Heart left ventricle (tissue), 16 donors: Measurements from ENCODE around the gene PIP5K1B. TPM values are rescaled to one million over a fixed set of nuclear protein-coding genes. Genes with fewer than 3 reads are reported as not detected.

ENCODE experiments used
- ATAC-seq, 4 donors: fragments of 200-7000 bp; cut with Tn5 transposase; one replicate each; pipeline ENCODE4 v1.9.1; 2020 to 2022; ENCODE audit warnings: moderate library complexity in 4 of 4, mild to moderate bottlenecking in 3 of 4, moderate number of reproducible peaks in 1 of 4
- DNase-seq, 5 donors: peaks; one replicate each; pipeline ENCODE4 v3.0.0-alpha.2; 2020
- H3K27ac ChIP-seq, 12 donors: fragments of 200-600 bp; sonication (generic) in 4 of 12; one replicate each; pipeline versions ENCODE4 v1.5.0 to v1.8.0; 2016 to 2022; ENCODE audit warnings: mild to moderate bottlenecking in 2 of 12
- H3K27me3 ChIP-seq, 9 donors: fragments of 200-600 bp; sonication (generic) in 2 of 9; one replicate each; pipeline versions ENCODE4 v1.5.1 to v1.8.0; 2016 to 2022; ENCODE audit warnings: mild to moderate bottlenecking in 3 of 9
- H3K36me3 ChIP-seq, 9 donors: fragments of 200-600 bp; sonication (generic) in 2 of 9; one replicate each; pipeline versions ENCODE4 v1.5.0 to v1.8.0; 2018 to 2022; ENCODE audit warnings: mild to moderate bottlenecking in 2 of 9
- H3K4me1 ChIP-seq, 12 donors: fragments of 200-600 bp; sonication (generic) in 4 of 12; one replicate each; pipeline versions ENCODE4 v1.5.0 to v1.8.0; 2016 to 2022; ENCODE audit warnings: mild to moderate bottlenecking in 3 of 12
- H3K4me3 ChIP-seq, 12 donors: fragments of 200-600 bp; sonication (generic) in 4 of 12; one replicate each; pipeline versions ENCODE4 v1.5.0 to v1.8.0; 2017 to 2022; ENCODE audit warnings: mild to moderate bottlenecking in 9 of 12, moderate library complexity in 4 of 12
- H3K9me3 ChIP-seq, 12 donors: fragments of 200-600 bp; sonication (generic) in 4 of 12; one replicate each; pipeline versions ENCODE4 v1.5.0 to v1.8.0; 2016 to 2022; ENCODE audit warnings: mild to moderate bottlenecking in 1 of 12
- CTCF ChIP-seq, 12 donors: fragments of 200-600 bp; sonication (generic) in 4 of 12; IDR thresholded peaks; one replicate each; pipeline versions ENCODE4 v1.5.0 to v1.8.0; 2018 to 2022; ENCODE audit warnings: antibody characterized with exemption in 12 of 12, mild to moderate bottlenecking in 5 of 12
- POLR2A ChIP-seq, 2 donors: fragments of 450-650 bp; IDR thresholded peaks; one replicate each; pipeline ENCODE4 v1.6.1; 2017; ENCODE audit warnings: antibody characterized with exemption in 2 of 2, mild to moderate bottlenecking in 2 of 2, moderate library complexity in 2 of 2
- WGBS, 4 donors: extraction: QIAGEN DNeasy Blood & Tissue Kit in 2 of 4; methylation state at CpG; one replicate each; pipeline versions ENCODE4 v1.1.5 to v1.1.7; 2013 to 2018; 5-methylcytosine and 5-hydroxymethylcytosine counted together
- intact Hi-C, 10 donors: fragments of 100-400 bp; cut with DNase I; formaldehyde crosslinking; loops; one replicate each; pipeline versions ENCODE4 v1.11.1 to v1.14.2; 2022
- polyA plus RNA-seq, 2 donors: library from polyadenylated mRNA; stranded (reverse); fragments of 200-250 nt; gene quantifications; one replicate each; pipeline ENCODE4 v1.2.3, GENCODE V29; 2013
- total RNA-seq, 9 donors: library from RNA; depleted of rRNA in 2 of 9; stranded (reverse); fragments of >200 nt in 2 of 9; fragmentation: NEBNext Ultra II Directional in 3 of 9; extraction: Animal tissue kit (Norgen Biotek cat#: 25700) in 3 of 9; gene quantifications; one replicate each; pipeline versions ENCODE4 v1.1.0 to v1.2.4, GENCODE V29; 2016 to 2023
- donor health status: ischemic (EF 13 %, LVEDD 7.1; RV severe dilation, severe dysfunction).
- donor health status: healthy with polysubstance abuse.
- donor health status: DM: no; HTN: yes; CAD: no.
- donor health status: DM: no; HTN: no; CAD: no.
- donor health status: ischemic (EF 25% LVEDD 6.9; RV normal size, moderate dysfunction).
- donor health status: ischemic (EF 25% LVEDD 5.7; RV mildly dilated, moderate dysfunction).
- donor health status: healthy.
- donor health status: DM: yes; HTN: yes; CAD: no.
- donor health status: ischemic (EF 35%, LVEDD 5.7; RV mildly dilated, moderate dysfunction).
- donor health status: nonischemic (EF 11% LVEDD 7.7; RV severe dilation, severe dysfunction).
- donor health status: DM: yes; HTN: yes; CAD: no.
- donor health status: PGD.
- donor health status: ischemic (EF 29% LVEDD 5.4; RV normal size, mild dysfunction).
- donor health status: nonischemic (EF 23%, LVEDD 6.1; RV moderate dilation, normal function).

The PIP5K1B gene
- total and polyA plus RNA-seq, 11 donors, result 8.6 to 68.0 (median 47.5) TPM

- H3K4me3 ChIP-seq, result no peak overlapping the region
- no peaks in the 10 kb centered on the region for H3K9me3 ChIP-seq
- ATAC-seq (peak; percentile 12 to 41 (median 28)), DNase-seq (no peak)
- intact Hi-C loops, result loop anchor here in 8 of 10 donors (2.0 to 10.0 kb wide), 11 partner anchors 54 to 416 kb away; partner anchors contain the start of gene PIP5K1B (in 4 of the 8)
- WGBS, 4 donors, result 35 to 52% (median 42%) methylated on average over 4 of the region's 4 CpGs
- H3K27me3 ChIP-seq, result no peaks in the 10 kb centered on the region
- H3K27ac ChIP-seq, result peak overlapping the region; percentile 24 to 71 (median 62)
- H3K4me1 ChIP-seq, result peaks cover 0 to 41% (median 20%) of the 10 kb centered on the region in 12 donors
- no peaks in the 10 kb centered on the region for H3K36me3 ChIP-seq
- TF ChIP-seq POLR2A (IDR thresholded peaks at IDR 0.05) (no peak), CTCF (IDR thresholded peaks at IDR 0.05) (no peak)
These were observed 293.3 kb downstream of the PIP5K1B start for GRCh38 chr9:68998385-68998784.

- Histone ChIP-seq H3K27me3 (no peaks in the 10 kb centered on the region), H3K36me3 (no peaks in the 10 kb centered on the region), H3K4me3 (no peak overlapping the region), H3K4me1 (peaks cover 0 to 41% (median 20%) of the 10 kb centered on the region in 12 donors), H3K27ac (peak overlapping the region; percentile 24 to 71 (median 62)), H3K9me3 (no peaks in the 10 kb centered on the region)
- DNase-seq (no peak), ATAC-seq (peak in 3 of 4 donors; percentile 25 to 47 (median 33))
- TF ChIP-seq POLR2A (IDR thresholded peaks at IDR 0.05), result no peak
- TF ChIP-seq CTCF (IDR thresholded peaks at IDR 0.05), result peak in 1 of 12 donors; percentile 12
- intact Hi-C loops, result loop anchor here in 8 of 10 donors (2.0 to 10.0 kb wide), 11 partner anchors 54 to 417 kb away; partner anchors contain the start of gene PIP5K1B (in 4 of the 8)
- 44 to 60% (median 45%) methylated on average over 5 of the region's 5 CpGs for WGBS, 4 donors
These were observed 293.8 kb downstream of the PIP5K1B start for GRCh38 chr9:68998812-68999211.

GRCh38 chr9:68999393-69000105, 294.5 kb downstream of the PIP5K1B start:
- H3K4me3 ChIP-seq, result no peak overlapping the region
- no peaks in the 10 kb centered on the region for H3K27me3 ChIP-seq
- H3K27ac ChIP-seq, result peak overlapping the region in 10 of 12 donors; percentile 9 to 69 (median 62)
- WGBS, 4 donors, result 29 to 38% (median 34%) methylated on average over 10 of the region's 10 CpGs
- TF ChIP-seq POLR2A (IDR thresholded peaks at IDR 0.05), result no peak
- TF ChIP-seq CTCF (IDR thresholded peaks at IDR 0.05), result peak; percentile 72 to 87 (median 77)
- no peaks in the 10 kb centered on the region for H3K9me3 ChIP-seq
- DNase-seq (peak in 4 of 5 donors; percentile 52 to 72 (median 62)), ATAC-seq (peak; percentile 82 to 93 (median 92))
- H3K36me3 ChIP-seq, result no peaks in the 10 kb centered on the region
- H3K4me1 ChIP-seq, result peaks cover 0 to 41% (median 20%) of the 10 kb centered on the region in 12 donors
- intact Hi-C loops, result loop anchor here (2.0 to 10.0 kb wide), 17 partner anchors 55 to 417 kb away; partner anchors contain the start of gene PIP5K1B (in 4 of the 10)

- H3K4me3 ChIP-seq, result no peak overlapping the region
- H3K27me3 ChIP-seq, result no peaks in the 10 kb centered on the region
- intact Hi-C loops, result loop anchor here in 7 of 10 donors (2.0 to 10.0 kb wide), 10 partner anchors 135 to 420 kb away; a partner anchor contains a TSS
- 67 to 72% (median 71%) methylated on average over 8 of the region's 8 CpGs for WGBS, 4 donors
- no peaks in the 10 kb centered on the region for H3K36me3 ChIP-seq
- ATAC-seq (no peak), DNase-seq (no peak)
- TF ChIP-seq CTCF (IDR thresholded peaks at IDR 0.05), result no peak
- no peak for TF ChIP-seq POLR2A (IDR thresholded peaks at IDR 0.05)
- peaks cover 0 to 28% (median 18%) of the 10 kb centered on the region in 12 donors for H3K4me1 ChIP-seq
- no peak overlapping the region for H3K27ac ChIP-seq
- H3K9me3 ChIP-seq, result no peaks in the 10 kb centered on the region
These were observed 296.9 kb downstream of the PIP5K1B start for GRCh38 chr9:69001921-69002320.
